ENCODE results near the gene TPK1.

GRCh38 chr7:144729226-144729625 lies 106.6 kb downstream of the TPK1 start:
- TF ChIP-seq ZNF280D (CRISPR knock-in tag; IDR thresholded peaks at IDR 0.05) (no peak), ATF7 (IDR thresholded peaks at IDR 0.05) (no peak), ATF7 (CRISPR knock-in tag; IDR thresholded peaks at IDR 0.05) (no peak), RFX5 (IDR thresholded peaks at IDR 0.05; ENCODE audit: low read depth, low read length) (no peak), POLR2A (IDR thresholded peaks at IDR 0.05; ENCODE audit: insufficient read depth in 1 of 2, low read depth in 2 of 2, low read length in 2 of 2) (no peak), ARID3A (IDR thresholded peaks at IDR 0.05; ENCODE audit: low read depth, low read length) (no peak), CTCF (CRISPR knock-in tag; IDR thresholded peaks at IDR 0.05) (no peak)

Measured in HepG2 (cell line).